ENCODE data around the gene MAST2.

DNA sequence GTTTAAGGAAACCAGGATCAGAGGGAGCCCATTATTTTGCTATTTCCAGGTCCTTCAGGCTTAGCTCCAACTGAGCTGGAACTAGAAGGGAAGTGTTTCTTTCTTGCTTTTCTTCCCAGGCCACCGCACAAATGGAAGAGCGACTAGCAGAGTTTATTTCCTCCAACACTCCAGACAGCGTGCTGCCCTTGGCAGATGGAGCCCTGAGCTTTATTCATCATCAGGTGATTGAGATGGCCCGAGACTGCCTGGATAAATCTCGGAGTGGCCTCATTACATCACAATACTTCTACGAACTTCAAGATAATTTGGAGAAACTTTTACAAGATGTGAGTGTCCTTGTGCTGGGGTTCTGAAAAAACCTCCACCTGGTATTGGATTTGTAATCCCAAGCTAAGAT, 207.2 kb downstream of the MAST2 start:
- TF ChIP-seq, protein P1, sequence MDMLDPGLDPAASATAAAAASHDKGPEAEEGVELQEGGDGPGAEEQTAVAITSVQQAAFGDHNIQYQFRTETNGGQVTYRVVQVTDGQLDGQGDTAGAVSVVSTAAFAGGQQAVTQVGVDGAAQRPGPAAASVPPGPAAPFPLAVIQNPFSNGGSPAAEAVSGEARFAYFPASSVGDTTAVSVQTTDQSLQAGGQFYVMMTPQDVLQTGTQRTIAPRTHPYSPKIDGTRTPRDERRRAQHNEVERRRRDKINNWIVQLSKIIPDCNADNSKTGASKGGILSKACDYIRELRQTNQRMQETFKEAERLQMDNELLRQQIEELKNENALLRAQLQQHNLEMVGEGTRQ (CRISPR knock-in tag; IDR thresholded peaks at IDR 0.05): no peak
- no peak for TF ChIP-seq ELF4 (CRISPR knock-in tag; IDR thresholded peaks at IDR 0.05; ENCODE audit: low read depth)
- no peak for TF ChIP-seq KAT7 (CRISPR knock-in tag; IDR thresholded peaks at IDR 0.05; ENCODE audit: borderline replicate concordance)
- no peak for TF ChIP-seq ZNF423 (CRISPR knock-in tag; IDR thresholded peaks at IDR 0.05)
- no peak for TF ChIP-seq GRHL2 (CRISPR knock-in tag; IDR thresholded peaks at IDR 0.05; ENCODE audit: insufficient replicate concordance, severe bottlenecking)
- TF ChIP-seq, protein P2, sequence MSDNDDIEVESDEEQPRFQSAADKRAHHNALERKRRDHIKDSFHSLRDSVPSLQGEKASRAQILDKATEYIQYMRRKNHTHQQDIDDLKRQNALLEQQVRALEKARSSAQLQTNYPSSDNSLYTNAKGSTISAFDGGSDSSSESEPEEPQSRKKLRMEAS (CRISPR knock-in tag; IDR thresholded peaks at IDR 0.05): no peak
- no peak for TF ChIP-seq NFATC4 (CRISPR knock-in tag; IDR thresholded peaks at IDR 0.05)
